ENCODE measurements around the gene B9D1. TPM values are rescaled to one million over a fixed set of nuclear protein-coding genes. Genes with fewer than 3 reads are reported as not detected.

Gene B9D1
- total RNA-seq, 2 experiments from 2014 or later = 21.1 to 38.1 TPM

DNA sequence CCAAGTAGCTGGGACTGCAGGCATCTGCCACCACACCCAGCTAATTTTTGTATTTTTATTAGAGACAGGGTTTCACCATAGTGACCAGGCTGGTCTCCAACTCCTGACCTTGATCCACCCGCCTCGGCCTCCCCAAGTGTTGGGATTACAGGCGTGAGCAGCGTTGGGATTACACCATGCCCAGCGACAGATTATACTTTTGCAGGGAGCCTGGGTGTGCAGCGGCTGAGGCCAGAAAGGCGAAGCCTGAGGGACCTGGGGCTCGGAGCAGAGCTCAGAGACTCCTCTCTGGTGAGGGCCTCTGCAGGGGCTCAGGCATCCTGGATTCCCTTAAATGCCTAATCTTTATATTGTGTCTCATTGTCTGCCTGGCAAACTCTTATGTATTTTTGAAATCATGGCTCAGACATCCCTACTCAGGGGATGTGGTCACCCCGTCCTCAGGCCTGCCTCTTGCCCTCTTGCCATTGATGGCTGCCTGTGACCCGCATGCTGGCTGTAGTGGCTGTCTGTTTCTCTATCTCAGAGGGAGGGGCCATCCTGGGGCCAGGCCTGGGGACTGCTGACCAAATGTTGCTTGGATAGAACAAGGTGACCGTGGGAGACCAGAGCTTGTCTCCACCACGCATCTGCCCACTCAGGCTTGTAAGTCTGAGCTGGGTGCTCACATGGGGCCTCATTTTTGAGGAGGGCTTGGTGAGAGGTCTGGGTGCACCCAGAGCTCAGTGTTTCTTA lies 42.6 kb downstream of the B9D1 start:
- Histone ChIP-seq H3K36me3 (ENCODE audit: insufficient read depth, low read length) (no peaks in the 10 kb centered on the region), H3K9me2 (ENCODE audit: insufficient read depth, low read length) (no peaks in the 10 kb centered on the region), H3K79me2 (ENCODE audit: insufficient read depth, low read depth, low read length) (no peaks in the 10 kb centered on the region), H3K4me2 (ENCODE audit: low read length) (no peak overlapping the region), H3K4me3 (ENCODE audit: low read depth, low read length, poor library complexity, severe bottlenecking) (no peak overlapping the region), H3K9me3 (ENCODE audit: low read length) (0 out of 2 replicates have a peak, but pooled peaks cover under 1% of the 10 kb centered on the region), H3K4me1 (ENCODE audit: insufficient read depth, low read length, poor library complexity, severe bottlenecking) (peaks cover 21% of the 10 kb centered on the region), H3K27ac (ENCODE audit: low read depth, low read length, poor library complexity, severe bottlenecking) (no peak overlapping the region), H2AFZ (ENCODE audit: low read length) (no peak overlapping the region), H4K20me1 (ENCODE audit: insufficient read depth, low read length) (no peaks in the 10 kb centered on the region)
- BruUV-seq (replicated peaks) = no TSS peak
- intact Hi-C loops (cut with micrococcal nuclease; ENCODE audit: unreplicated experiment) = no loop called here
- CTCF ChIA-PET (ENCODE audit: unreplicated experiment) = no interaction called here
- no peak for DNase-seq (ENCODE audit: low spot score)
- no peak for TF ChIP-seq EZH2phosphoT487 (IDR thresholded peaks at IDR 0.05; ENCODE audit: borderline replicate concordance, low read depth, low read length)
- no peak for TF ChIP-seq CTCF (conservative IDR thresholded peaks at IDR 0.05; ENCODE audit: low read length)
- POLR2A ChIA-PET = interaction anchor here (0.8 to 1.1 kb wide), 3 partner anchors 10 to 12 kb away, joined by 3 to 5 read pairs (median 4); no protein-coding TSS in a partner anchor

DNA sequence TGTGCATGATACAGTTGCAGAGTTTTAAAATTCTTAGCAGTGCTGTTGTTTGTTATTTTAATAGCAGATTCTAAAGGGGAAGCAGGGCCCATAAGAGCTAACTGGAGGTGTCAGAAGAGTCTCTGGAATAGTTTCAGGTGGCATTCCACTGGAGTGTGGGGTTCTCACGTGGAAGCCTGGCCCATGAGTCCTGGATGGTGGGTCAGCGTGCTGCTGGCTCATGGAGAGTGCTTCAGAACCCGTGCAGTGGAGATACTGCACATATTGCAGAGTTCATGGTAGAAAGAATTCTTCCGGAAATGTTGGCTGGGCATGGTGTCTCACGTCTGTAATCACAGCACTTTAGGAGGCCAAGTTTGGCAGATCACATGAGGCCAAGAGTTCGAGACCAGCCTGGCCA lies 43.9 kb downstream of the B9D1 start:
- H3K79me2 ChIP-seq (ENCODE audit: insufficient read depth, low read depth, low read length) = no peaks in the 10 kb centered on the region
- ChIA-PET CTCF (ENCODE audit: unreplicated experiment) (interaction anchor here (1.5 kb wide), 1 partner anchor 20 kb away, joined by 3 read pairs; no protein-coding TSS in a partner anchor), POLR2A (no interaction called here)
- no peaks in the 10 kb centered on the region for H3K9me3 ChIP-seq (ENCODE audit: low read length)
- no peaks in the 10 kb centered on the region for H3K36me3 ChIP-seq (ENCODE audit: insufficient read depth, low read length)
- no peak overlapping the region for H2AFZ ChIP-seq (ENCODE audit: low read length)
- intact Hi-C loops (cut with micrococcal nuclease; ENCODE audit: unreplicated experiment) = no loop called here
- no peaks in the 10 kb centered on the region for H4K20me1 ChIP-seq (ENCODE audit: insufficient read depth, low read length)
- BruUV-seq (replicated peaks) = no TSS peak
- H3K4me3 ChIP-seq (ENCODE audit: low read depth, low read length, poor library complexity, severe bottlenecking) = no peak overlapping the region
- no peak overlapping the region for H3K27ac ChIP-seq (ENCODE audit: low read depth, low read length, poor library complexity, severe bottlenecking)
- no peaks in the 10 kb centered on the region for H3K9me2 ChIP-seq (ENCODE audit: insufficient read depth, low read length)
- peaks cover 26% of the 10 kb centered on the region for H3K4me1 ChIP-seq (ENCODE audit: insufficient read depth, low read length, poor library complexity, severe bottlenecking)
- no peak for TF ChIP-seq CTCF (conservative IDR thresholded peaks at IDR 0.05; ENCODE audit: low read length)
- no peak for TF ChIP-seq EZH2phosphoT487 (IDR thresholded peaks at IDR 0.05; ENCODE audit: borderline replicate concordance, low read depth, low read length)
- no peak overlapping the region for H3K4me2 ChIP-seq (ENCODE audit: low read length)
- DNase-seq (ENCODE audit: low spot score) = no peak

All from OCI-LY7 (cell line).